ENCODE data around the gene TAPBP. TPM values are rescaled to one million over a fixed set of nuclear protein-coding genes. Genes with fewer than 3 reads are reported as not detected.

Gene TAPBP
- total and polyA plus RNA-seq, 2 of the 8 experiments (the other 6 are each of a cell fraction or from before 2014, with no cell fraction given), result 24.5 to 35.4 TPM

- H2AFZ ChIP-seq (ENCODE audit: low read length), result 0 out of 2 replicates have a peak within 1 kb of the TSS, but pooled peaks have one; percentile 33
- peaks cover 0 to 32% of the 10 kb centered on the region in 2 experiments; a peak in 3 of 4 replicates for H3K79me2 ChIP-seq (ENCODE audit: control insufficient read depth in 1 of 2, insufficient read depth in 2 of 2, low read length in 2 of 2)
- no peak within 1 kb of the TSS for H2AK5ac ChIP-seq (ENCODE audit: low read depth, low read length)
- H3K4me2 ChIP-seq (ENCODE audit: insufficient read depth in 1 of 2, low read depth in 2 of 2, low read length in 2 of 2), result peak within 1 kb of the TSS; percentile 65 to 68
- H3K23me2 ChIP-seq (ENCODE audit: low read depth, low read length), result peaks cover 29% of the 10 kb centered on the region
- ChIA-PET CTCF (ENCODE audit: partially characterized antibody) (interaction anchor here (0.6 to 2.7 kb wide), 10 partner anchors 11 to 385 kb away, joined by 3 to 8 read pairs (median 3); partner anchors contain the start of genes CUTA and RGL2), POLR2A (ENCODE audit: partially characterized antibody) (interaction anchor here (0.6 to 3.5 kb wide), 27 partner anchors 9 to 345 kb away, joined by 3 to 25 read pairs (median 4); partner anchors contain the start of genes B3GALT4, RGL2, RPS18 and SYNGAP1)
- H4K5ac ChIP-seq (ENCODE audit: insufficient read length, low read depth, low read length), result peak within 1 kb of the TSS; percentile 17
- H3K79me1 ChIP-seq (ENCODE audit: low read depth, low read length), result peaks cover 7% of the 10 kb centered on the region; the same call in 1 of the 2 replicates
- H3K27ac ChIP-seq (ENCODE audit: low read depth, low read length), result peak within 1 kb of the TSS; percentile 83
- H4K20me1 ChIP-seq (replicated peaks in 1 of 2; ENCODE audit: control insufficient read depth in 1 of 2, insufficient read depth in 2 of 2, low read length in 2 of 2), result peaks cover 2 to 5% of the 10 kb centered on the region in 2 experiments
- H2BK20ac ChIP-seq (ENCODE audit: low read length), result no peak within 1 kb of the TSS
- no peak within 1 kb of the TSS for H2BK15ac ChIP-seq (ENCODE audit: low read length)
- DNase-seq (ENCODE audit: low read depth in 1 of 2, low spot score in 2 of 2) (peak; percentile 95 to 96), FAIRE-seq (no peak)
- H3K56ac ChIP-seq (replicated peaks; ENCODE audit: insufficient read length, low read depth, low read length), result no peak within 1 kb of the TSS
- peak within 1 kb of the TSS; percentile 67 to 89 (median 78) for H3K4me3 ChIP-seq (ENCODE audit: extremely low read depth in 1 of 4, insufficient read depth in 2 of 4, low read depth in 3 of 4, low read length in 4 of 4)
- WGBS, 2 experiments (ENCODE audit: extremely low coverage in 1 of 2, insufficient coverage in 1 of 2, insufficient read length in 1 of 2, insufficient replicate concordance in 2 of 2, low coverage in 1 of 2, low lambda C conversion rate in 2 of 2, missing lambda C conversion rate in 1 of 2), result 2% methylated on average over 28 of the region's 44 CpGs; no CpG with 5 or more reads in 1 of the 2 experiments
- no peak within 1 kb of the TSS for H3K14ac ChIP-seq (ENCODE audit: insufficient read length)
- no peak within 1 kb of the TSS for H2BK120ac ChIP-seq (replicated peaks; ENCODE audit: low read depth, low read length)
- peaks cover 10 to 31% (median 21%) of the 10 kb centered on the region in 4 experiments; a peak in 7 of 8 replicates for H3K36me3 ChIP-seq (ENCODE audit: control insufficient read depth in 2 of 4, insufficient read depth in 4 of 4, low read length in 3 of 4)
- H3K4ac ChIP-seq (replicated peaks; ENCODE audit: insufficient read length, low read depth, low read length), result no peak within 1 kb of the TSS
- H3K18ac ChIP-seq (ENCODE audit: extremely low read depth, low read length), result no peak within 1 kb of the TSS
- peaks cover 0 to 34% (median 22%) of the 10 kb centered on the region in 4 experiments; a peak in 6 of 7 replicates for H3K4me1 ChIP-seq (replicated peaks in 1 of 4; ENCODE audit: control insufficient read depth in 3 of 4, insufficient read depth in 4 of 4, low read length in 3 of 4)
- H2BK12ac ChIP-seq (ENCODE audit: low read depth, low read length), result 0 out of 2 replicates have a peak within 1 kb of the TSS, but pooled peaks have one; percentile 52
- peak within 1 kb of the TSS; percentile 64 for H2BK5ac ChIP-seq (ENCODE audit: low read depth, low read length)
- peak within 1 kb of the TSS in 3 of 4 experiments; percentile 69 to 79 (median 69); a peak in 6 of 7 replicates for H3K9ac ChIP-seq (replicated peaks in 1 of 4; ENCODE audit: extremely low read depth in 1 of 4, low read depth in 3 of 4, low read length in 3 of 4)
- H3K23ac ChIP-seq (ENCODE audit: insufficient read length), result no peak within 1 kb of the TSS
- H3K27me3 ChIP-seq (replicated peaks in 1 of 4; ENCODE audit: control insufficient read depth in 3 of 4, extremely low read depth in 1 of 4, insufficient read depth in 3 of 4, low read length in 3 of 4), result no peaks in the 10 kb centered on the region
- no peak within 1 kb of the TSS for H4K8ac ChIP-seq (ENCODE audit: extremely low read depth, insufficient read depth, low read length)
- no peak within 1 kb of the TSS for H4K91ac ChIP-seq (replicated peaks; ENCODE audit: insufficient read length, low read length)
- no peaks in the 10 kb centered on the region; a peak in 1 of 4 replicates for H3K9me3 ChIP-seq (ENCODE audit: insufficient read depth in 2 of 2, low read depth in 1 of 2, low read length in 1 of 2)
- TF ChIP-seq CHD2 (IDR thresholded peaks at IDR 0.05; ENCODE audit: low read length), result no peak
- TF ChIP-seq SP2 (IDR thresholded peaks at IDR 0.05; ENCODE audit: low read length), result no peak
- peak; percentile 50 for TF ChIP-seq ASH2L (IDR thresholded peaks at IDR 0.05; ENCODE audit: low read length)
- no peak for TF ChIP-seq JUND (IDR thresholded peaks at IDR 0.05; ENCODE audit: low read length)
- no peak for TF ChIP-seq GABPA (IDR thresholded peaks at IDR 0.05; ENCODE audit: borderline replicate concordance, insufficient read depth, low read length)
- no peak for TF ChIP-seq POU5F1 (IDR thresholded peaks at IDR 0.05; ENCODE audit: low read depth, low read length)
- TF ChIP-seq CBX5 (IDR thresholded peaks at IDR 0.05; ENCODE audit: low read depth, low read length), result no peak
- TF ChIP-seq RXRA (IDR thresholded peaks at IDR 0.05; ENCODE audit: insufficient read depth, low read depth, low read length), result no peak
Observed at GRCh38 chr6:33317669-33318425, 4.0 kb upstream of the TAPBP start, which contains the start of gene ZBTB22. Gene ZBTB22 (minus strand): TSS chr6:33317744. CDS start chr6:33316916, 828 bp downstream.

Measured in H1 (cell line).